ENCODE results near the gene ABCF1. TPM values are rescaled to one million over a fixed set of nuclear protein-coding genes. Genes with fewer than 3 reads are reported as not detected.

The ABCF1 gene
- total and polyA plus RNA-seq, 9 of the 15 experiments (the other 6 are each of a cell fraction or from before 2014, with no cell fraction given) = 41.6 to 193 (median 102) TPM

DNA sequence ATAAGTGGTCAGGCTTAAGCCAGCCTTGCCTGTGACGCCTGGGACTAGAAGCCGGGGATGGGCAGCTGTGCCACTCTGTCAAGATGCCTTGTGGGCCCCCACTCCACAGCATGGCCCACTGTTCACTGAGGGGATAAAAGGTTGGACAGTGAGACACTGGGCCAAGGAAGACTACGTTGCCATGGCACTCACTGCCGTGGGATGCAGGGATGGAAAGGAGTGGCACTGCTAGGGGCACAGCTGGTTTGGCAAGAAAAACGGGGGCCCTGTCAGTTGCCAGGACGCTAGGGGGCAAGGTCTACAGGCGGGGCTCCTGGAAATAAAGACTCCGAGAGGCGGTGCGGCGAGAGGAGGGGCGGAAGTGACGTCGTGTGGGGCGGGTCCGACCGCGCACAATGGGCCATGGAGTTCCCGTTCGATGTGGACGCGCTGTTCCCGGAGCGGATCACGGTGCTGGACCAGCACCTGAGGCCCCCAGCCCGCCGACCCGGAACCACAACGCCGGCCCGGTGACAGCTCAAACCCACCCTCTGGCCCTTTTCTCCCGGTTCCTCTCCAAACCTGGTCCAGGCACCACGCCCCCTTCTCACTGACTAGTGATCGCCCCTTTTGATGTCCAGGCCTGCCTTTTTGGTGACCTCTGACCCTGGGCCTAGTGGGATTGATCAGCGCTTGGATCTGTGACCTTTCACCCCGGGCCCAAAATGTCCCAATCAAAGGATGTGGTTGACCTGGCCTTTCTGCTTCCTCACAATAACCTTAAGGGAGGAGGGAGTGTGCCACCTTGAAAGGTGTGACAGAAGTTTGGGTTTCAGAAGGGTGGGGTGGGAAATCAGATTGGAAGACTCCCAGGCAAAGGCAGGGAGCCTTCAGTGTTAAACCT is 55.5 kb downstream of the ABCF1 start, which contains the start of gene ATAT1 (continued):
- TF ChIP-seq, protein P1, sequence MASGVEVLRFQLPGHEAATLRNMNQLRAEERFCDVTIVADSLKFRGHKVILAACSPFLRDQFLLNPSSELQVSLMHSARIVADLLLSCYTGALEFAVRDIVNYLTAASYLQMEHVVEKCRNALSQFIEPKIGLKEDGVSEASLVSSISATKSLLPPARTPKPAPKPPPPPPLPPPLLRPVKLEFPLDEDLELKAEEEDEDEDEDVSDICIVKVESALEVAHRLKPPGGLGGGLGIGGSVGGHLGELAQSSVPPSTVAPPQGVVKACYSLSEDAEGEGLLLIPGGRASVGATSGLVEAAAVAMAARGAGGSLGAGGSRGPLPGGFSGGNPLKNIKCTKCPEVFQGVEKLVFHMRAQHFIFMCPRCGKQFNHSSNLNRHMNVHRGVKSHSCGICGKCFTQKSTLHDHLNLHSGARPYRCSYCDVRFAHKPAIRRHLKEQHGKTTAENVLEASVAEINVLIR (CRISPR knock-in tag; IDR thresholded peaks at IDR 0.05) = peak; percentile 67
- TF ChIP-seq, protein P2, sequence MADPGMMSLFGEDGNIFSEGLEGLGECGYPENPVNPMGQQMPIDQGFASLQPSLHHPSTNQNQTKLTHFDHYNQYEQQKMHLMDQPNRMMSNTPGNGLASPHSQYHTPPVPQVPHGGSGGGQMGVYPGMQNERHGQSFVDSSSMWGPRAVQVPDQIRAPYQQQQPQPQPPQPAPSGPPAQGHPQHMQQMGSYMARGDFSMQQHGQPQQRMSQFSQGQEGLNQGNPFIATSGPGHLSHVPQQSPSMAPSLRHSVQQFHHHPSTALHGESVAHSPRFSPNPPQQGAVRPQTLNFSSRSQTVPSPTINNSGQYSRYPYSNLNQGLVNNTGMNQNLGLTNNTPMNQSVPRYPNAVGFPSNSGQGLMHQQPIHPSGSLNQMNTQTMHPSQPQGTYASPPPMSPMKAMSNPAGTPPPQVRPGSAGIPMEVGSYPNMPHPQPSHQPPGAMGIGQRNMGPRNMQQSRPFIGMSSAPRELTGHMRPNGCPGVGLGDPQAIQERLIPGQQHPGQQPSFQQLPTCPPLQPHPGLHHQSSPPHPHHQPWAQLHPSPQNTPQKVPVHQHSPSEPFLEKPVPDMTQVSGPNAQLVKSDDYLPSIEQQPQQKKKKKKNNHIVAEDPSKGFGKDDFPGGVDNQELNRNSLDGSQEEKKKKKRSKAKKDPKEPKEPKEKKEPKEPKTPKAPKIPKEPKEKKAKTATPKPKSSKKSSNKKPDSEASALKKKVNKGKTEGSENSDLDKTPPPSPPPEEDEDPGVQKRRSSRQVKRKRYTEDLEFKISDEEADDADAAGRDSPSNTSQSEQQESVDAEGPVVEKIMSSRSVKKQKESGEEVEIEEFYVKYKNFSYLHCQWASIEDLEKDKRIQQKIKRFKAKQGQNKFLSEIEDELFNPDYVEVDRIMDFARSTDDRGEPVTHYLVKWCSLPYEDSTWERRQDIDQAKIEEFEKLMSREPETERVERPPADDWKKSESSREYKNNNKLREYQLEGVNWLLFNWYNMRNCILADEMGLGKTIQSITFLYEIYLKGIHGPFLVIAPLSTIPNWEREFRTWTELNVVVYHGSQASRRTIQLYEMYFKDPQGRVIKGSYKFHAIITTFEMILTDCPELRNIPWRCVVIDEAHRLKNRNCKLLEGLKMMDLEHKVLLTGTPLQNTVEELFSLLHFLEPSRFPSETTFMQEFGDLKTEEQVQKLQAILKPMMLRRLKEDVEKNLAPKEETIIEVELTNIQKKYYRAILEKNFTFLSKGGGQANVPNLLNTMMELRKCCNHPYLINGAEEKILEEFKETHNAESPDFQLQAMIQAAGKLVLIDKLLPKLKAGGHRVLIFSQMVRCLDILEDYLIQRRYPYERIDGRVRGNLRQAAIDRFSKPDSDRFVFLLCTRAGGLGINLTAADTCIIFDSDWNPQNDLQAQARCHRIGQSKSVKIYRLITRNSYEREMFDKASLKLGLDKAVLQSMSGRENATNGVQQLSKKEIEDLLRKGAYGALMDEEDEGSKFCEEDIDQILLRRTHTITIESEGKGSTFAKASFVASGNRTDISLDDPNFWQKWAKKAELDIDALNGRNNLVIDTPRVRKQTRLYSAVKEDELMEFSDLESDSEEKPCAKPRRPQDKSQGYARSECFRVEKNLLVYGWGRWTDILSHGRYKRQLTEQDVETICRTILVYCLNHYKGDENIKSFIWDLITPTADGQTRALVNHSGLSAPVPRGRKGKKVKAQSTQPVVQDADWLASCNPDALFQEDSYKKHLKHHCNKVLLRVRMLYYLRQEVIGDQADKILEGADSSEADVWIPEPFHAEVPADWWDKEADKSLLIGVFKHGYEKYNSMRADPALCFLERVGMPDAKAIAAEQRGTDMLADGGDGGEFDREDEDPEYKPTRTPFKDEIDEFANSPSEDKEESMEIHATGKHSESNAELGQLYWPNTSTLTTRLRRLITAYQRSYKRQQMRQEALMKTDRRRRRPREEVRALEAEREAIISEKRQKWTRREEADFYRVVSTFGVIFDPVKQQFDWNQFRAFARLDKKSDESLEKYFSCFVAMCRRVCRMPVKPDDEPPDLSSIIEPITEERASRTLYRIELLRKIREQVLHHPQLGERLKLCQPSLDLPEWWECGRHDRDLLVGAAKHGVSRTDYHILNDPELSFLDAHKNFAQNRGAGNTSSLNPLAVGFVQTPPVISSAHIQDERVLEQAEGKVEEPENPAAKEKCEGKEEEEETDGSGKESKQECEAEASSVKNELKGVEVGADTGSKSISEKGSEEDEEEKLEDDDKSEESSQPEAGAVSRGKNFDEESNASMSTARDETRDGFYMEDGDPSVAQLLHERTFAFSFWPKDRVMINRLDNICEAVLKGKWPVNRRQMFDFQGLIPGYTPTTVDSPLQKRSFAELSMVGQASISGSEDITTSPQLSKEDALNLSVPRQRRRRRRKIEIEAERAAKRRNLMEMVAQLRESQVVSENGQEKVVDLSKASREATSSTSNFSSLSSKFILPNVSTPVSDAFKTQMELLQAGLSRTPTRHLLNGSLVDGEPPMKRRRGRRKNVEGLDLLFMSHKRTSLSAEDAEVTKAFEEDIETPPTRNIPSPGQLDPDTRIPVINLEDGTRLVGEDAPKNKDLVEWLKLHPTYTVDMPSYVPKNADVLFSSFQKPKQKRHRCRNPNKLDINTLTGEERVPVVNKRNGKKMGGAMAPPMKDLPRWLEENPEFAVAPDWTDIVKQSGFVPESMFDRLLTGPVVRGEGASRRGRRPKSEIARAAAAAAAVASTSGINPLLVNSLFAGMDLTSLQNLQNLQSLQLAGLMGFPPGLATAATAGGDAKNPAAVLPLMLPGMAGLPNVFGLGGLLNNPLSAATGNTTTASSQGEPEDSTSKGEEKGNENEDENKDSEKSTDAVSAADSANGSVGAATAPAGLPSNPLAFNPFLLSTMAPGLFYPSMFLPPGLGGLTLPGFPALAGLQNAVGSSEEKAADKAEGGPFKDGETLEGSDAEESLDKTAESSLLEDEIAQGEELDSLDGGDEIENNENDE (IDR thresholded peaks at IDR 0.05; ENCODE audit: low read depth, low read length) = peak; percentile 24
- TF ChIP-seq DMBX1 (CRISPR knock-in tag; IDR thresholded peaks at IDR 0.05; ENCODE audit: borderline replicate concordance) (no peak), ZNF444 (CRISPR knock-in tag; IDR thresholded peaks at IDR 0.05) (peak; percentile 50; the same call in 1 of the 2 replicates), NCOA1 (IDR thresholded peaks at IDR 0.05; ENCODE audit: low read depth) (no peak), FOXK2 (conservative IDR thresholded peaks at IDR 0.05 in 1 of 2, IDR thresholded peaks at IDR 0.05 in 1 of 2; ENCODE audit: low read depth in 2 of 2) (no peak)
- TF ChIP-seq, protein P3, sequence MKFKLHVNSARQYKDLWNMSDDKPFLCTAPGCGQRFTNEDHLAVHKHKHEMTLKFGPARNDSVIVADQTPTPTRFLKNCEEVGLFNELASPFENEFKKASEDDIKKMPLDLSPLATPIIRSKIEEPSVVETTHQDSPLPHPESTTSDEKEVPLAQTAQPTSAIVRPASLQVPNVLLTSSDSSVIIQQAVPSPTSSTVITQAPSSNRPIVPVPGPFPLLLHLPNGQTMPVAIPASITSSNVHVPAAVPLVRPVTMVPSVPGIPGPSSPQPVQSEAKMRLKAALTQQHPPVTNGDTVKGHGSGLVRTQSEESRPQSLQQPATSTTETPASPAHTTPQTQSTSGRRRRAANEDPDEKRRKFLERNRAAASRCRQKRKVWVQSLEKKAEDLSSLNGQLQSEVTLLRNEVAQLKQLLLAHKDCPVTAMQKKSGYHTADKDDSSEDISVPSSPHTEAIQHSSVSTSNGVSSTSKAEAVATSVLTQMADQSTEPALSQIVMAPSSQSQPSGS (CRISPR knock-in tag; IDR thresholded peaks at IDR 0.05) = no peak
- TF ChIP-seq, protein P4, sequence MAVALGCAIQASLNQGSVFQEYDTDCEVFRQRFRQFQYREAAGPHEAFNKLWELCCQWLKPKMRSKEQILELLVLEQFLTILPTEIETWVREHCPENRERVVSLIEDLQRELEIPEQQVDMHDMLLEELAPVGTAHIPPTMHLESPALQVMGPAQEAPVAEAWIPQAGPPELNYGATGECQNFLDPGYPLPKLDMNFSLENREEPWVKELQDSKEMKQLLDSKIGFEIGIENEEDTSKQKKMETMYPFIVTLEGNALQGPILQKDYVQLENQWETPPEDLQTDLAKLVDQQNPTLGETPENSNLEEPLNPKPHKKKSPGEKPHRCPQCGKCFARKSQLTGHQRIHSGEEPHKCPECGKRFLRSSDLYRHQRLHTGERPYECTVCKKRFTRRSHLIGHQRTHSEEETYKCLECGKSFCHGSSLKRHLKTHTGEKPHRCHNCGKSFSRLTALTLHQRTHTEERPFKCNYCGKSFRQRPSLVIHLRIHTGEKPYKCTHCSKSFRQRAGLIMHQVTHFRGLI (CRISPR knock-in tag; IDR thresholded peaks at IDR 0.05) = no peak
- TF ChIP-seq, protein P5, sequence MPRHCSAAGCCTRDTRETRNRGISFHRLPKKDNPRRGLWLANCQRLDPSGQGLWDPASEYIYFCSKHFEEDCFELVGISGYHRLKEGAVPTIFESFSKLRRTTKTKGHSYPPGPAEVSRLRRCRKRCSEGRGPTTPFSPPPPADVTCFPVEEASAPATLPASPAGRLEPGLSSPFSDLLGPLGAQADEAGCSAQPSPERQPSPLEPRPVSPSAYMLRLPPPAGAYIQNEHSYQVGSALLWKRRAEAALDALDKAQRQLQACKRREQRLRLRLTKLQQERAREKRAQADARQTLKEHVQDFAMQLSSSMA (CRISPR knock-in tag; IDR thresholded peaks at IDR 0.05) = no peak; the same call in 1 of the 2 replicates

All from K562 (cell line).